Measurements from ENCODE around the gene NINL. TPM values are rescaled to one million over a fixed set of nuclear protein-coding genes. Genes with fewer than 3 reads are reported as not detected.

NINL gene
- total RNA-seq, 4 donors from 2014 or later: 18.3 to 37.8 (median 23.5) TPM

GRCh38 chr20:25439328-25439727, 146.0 kb downstream of the NINL start:
- H3K27ac ChIP-seq: no peak overlapping the region
- H3K4me1 ChIP-seq: peaks cover 0 to 6% of the 10 kb centered on the region in 2 donors
- H3K9me3 ChIP-seq: no peaks in the 10 kb centered on the region
- H3K27me3 ChIP-seq: no peaks in the 10 kb centered on the region
- no peak overlapping the region for H3K4me3 ChIP-seq (replicated peaks in 1 of 3)
- intact Hi-C loops (cut with DNase I): no loop called here
- no peaks in the 10 kb centered on the region for H3K36me3 ChIP-seq
- 91 to 92% methylated on average over 3 of the region's 3 CpGs for WGBS, 2 donors
- no peak for TF ChIP-seq POLR2A (IDR thresholded peaks at IDR 0.05)
- no peak for DNase-seq

- no peaks in the 10 kb centered on the region for H3K9me3 ChIP-seq
- H3K4me1 ChIP-seq: peaks cover 0 to 6% of the 10 kb centered on the region in 2 donors
- peak overlapping the region in 1 of 3 donors; percentile 1 for H3K27ac ChIP-seq
- no peaks in the 10 kb centered on the region for H3K36me3 ChIP-seq
- no peaks in the 10 kb centered on the region for H3K27me3 ChIP-seq
- H3K4me3 ChIP-seq (replicated peaks in 1 of 3): no peak overlapping the region
- DNase-seq: peak in 1 of 2 donors; percentile 23
- 38 to 50% methylated on average over 4 of the region's 4 CpGs for WGBS, 2 donors
- intact Hi-C loops (cut with DNase I): no loop called here
- TF ChIP-seq POLR2A (IDR thresholded peaks at IDR 0.05) (no peak), CTCF (IDR thresholded peaks at IDR 0.05) (no peak)
Observed at GRCh38 chr20:25437153-25437581, 148.2 kb downstream of the NINL start.

- Histone ChIP-seq H3K36me3 (no peaks in the 10 kb centered on the region), H3K4me1 (no peaks in the 10 kb centered on the region), H3K9me3 (no peaks in the 10 kb centered on the region), H3K27me3 (no peaks in the 10 kb centered on the region), H3K27ac (no peak overlapping the region), H3K4me3 (replicated peaks in 1 of 3) (no peak overlapping the region)
- 96 to 97% methylated on average over 3 of the region's 3 CpGs for WGBS, 2 donors
- no peak for DNase-seq
- TF ChIP-seq POLR2A (IDR thresholded peaks at IDR 0.05) (no peak), CTCF (IDR thresholded peaks at IDR 0.05) (no peak)
- intact Hi-C loops (cut with DNase I): no loop called here
Observed at GRCh38 chr20:25424536-25424935, 160.8 kb downstream of the NINL start.

GRCh38 chr20:25422032-25422431, 163.3 kb downstream of the NINL start:
- no peak for DNase-seq
- H3K27ac ChIP-seq: no peak overlapping the region
- TF ChIP-seq POLR2A (IDR thresholded peaks at IDR 0.05) (no peak), CTCF (IDR thresholded peaks at IDR 0.05) (no peak)
- no peaks in the 10 kb centered on the region for H3K27me3 ChIP-seq
- WGBS, 2 donors: 90 to 95% methylated on average over 4 of the region's 4 CpGs
- H3K4me1 ChIP-seq: no peaks in the 10 kb centered on the region
- no peak overlapping the region for H3K4me3 ChIP-seq (replicated peaks in 1 of 3)
- no peaks in the 10 kb centered on the region for H3K36me3 ChIP-seq
- intact Hi-C loops (cut with DNase I): no loop called here
- H3K9me3 ChIP-seq: no peaks in the 10 kb centered on the region

- TF ChIP-seq CTCF (IDR thresholded peaks at IDR 0.05) (no peak), POLR2A (IDR thresholded peaks at IDR 0.05) (no peak)
- Histone ChIP-seq H3K36me3 (no peaks in the 10 kb centered on the region), H3K4me3 (replicated peaks in 1 of 3) (no peak overlapping the region), H3K27ac (no peak overlapping the region), H3K9me3 (no peaks in the 10 kb centered on the region), H3K27me3 (no peaks in the 10 kb centered on the region), H3K4me1 (no peaks in the 10 kb centered on the region)
- intact Hi-C loops (cut with DNase I): no loop called here
- DNase-seq: no peak
Observed at GRCh38 chr20:25421102-25421501, 164.2 kb downstream of the NINL start.

GRCh38 chr20:25418776-25419175, 166.6 kb downstream of the NINL start:
- no peaks in the 10 kb centered on the region for H3K27me3 ChIP-seq
- 100% methylated on average over 1 of the region's 1 CpG for WGBS, 2 donors

More at GRCh38 chr20:25418776-25419175, 166.6 kb downstream of the NINL start:
- intact Hi-C loops (cut with DNase I): no loop called here
- TF ChIP-seq POLR2A (IDR thresholded peaks at IDR 0.05): no peak
- TF ChIP-seq CTCF (IDR thresholded peaks at IDR 0.05): no peak
- Histone ChIP-seq H3K27ac (no peak overlapping the region), H3K9me3 (no peaks in the 10 kb centered on the region), H3K4me3 (replicated peaks in 1 of 3) (no peak overlapping the region), H3K36me3 (no peaks in the 10 kb centered on the region), H3K4me1 (no peaks in the 10 kb centered on the region)
- DNase-seq: no peak
